GM21576 (cell line): Measurements from ENCODE around the gene HHIPL1.
A peak's percentile ranks its signal among the peaks of the same experiment; 100 is the strongest.

ENCODE experiments used
- ATAC-seq: cut with Tn5 transposase; IDR thresholded peaks from one replicate; pipeline ENCODE4 v1.9.1; 2021; ENCODE audit warnings: mild to moderate bottlenecking, moderate library complexity; ENCODE audit not compliant: unreplicated experiment

The HHIPL1 gene

GRCh38 chr14:99673305-99674063, 28.6 kb downstream of the HHIPL1 start:
- ATAC-seq: no peak

GRCh38 chr14:99674064-99674650, 29.2 kb downstream of the HHIPL1 start:
- no peak for ATAC-seq

- no peak for ATAC-seq
These were observed 29.9 kb downstream of the HHIPL1 start for GRCh38 chr14:99674776-99675381.

GRCh38 chr14:99675382-99675835, 30.5 kb downstream of the HHIPL1 start:
- no peak for ATAC-seq

- ATAC-seq: no peak
These were observed 31.0 kb downstream of the HHIPL1 start for GRCh38 chr14:99675951-99676350.

GRCh38 chr14:99676657-99677056, 31.7 kb downstream of the HHIPL1 start:
- no peak for ATAC-seq

GRCh38 chr14:99677231-99678140, 32.6 kb downstream of the HHIPL1 start:
- no peak for ATAC-seq

- no peak for ATAC-seq
These were observed 33.3 kb downstream of the HHIPL1 start for GRCh38 chr14:99678198-99678597.

- ATAC-seq: no peak
These were observed 34.2 kb downstream of the HHIPL1 start for GRCh38 chr14:99679111-99679510.

GRCh38 chr14:99679543-99679942, 34.6 kb downstream of the HHIPL1 start:
- no peak for ATAC-seq

- ATAC-seq: no peak
These were observed 35.1 kb downstream of the HHIPL1 start for GRCh38 chr14:99679996-99680395.

GRCh38 chr14:99681101-99681831, 36.3 kb downstream of the HHIPL1 start:
- no peak for ATAC-seq

GRCh38 chr14:99681832-99682148, 36.9 kb downstream of the HHIPL1 start:
- ATAC-seq: no peak

- peak; percentile 37 for ATAC-seq
These were observed 38.1 kb downstream of the HHIPL1 start for GRCh38 chr14:99682809-99683618.

GRCh38 chr14:99683619-99684409, 38.9 kb downstream of the HHIPL1 start, which contains the start of gene CYP46A1:
Gene CYP46A1, plus strand, starts transcription at chr14:99684298. Its CDS starts 120 bp downstream, at chr14:99684418.
- peak; percentile 92 for ATAC-seq

- no peak for ATAC-seq
These were observed 39.5 kb downstream of the HHIPL1 start for GRCh38 chr14:99684410-99684934.

GRCh38 chr14:99685151-99685591, 40.2 kb downstream of the HHIPL1 start:
- no peak for ATAC-seq

GRCh38 chr14:99685596-99685995, 40.7 kb downstream of the HHIPL1 start:
- no peak for ATAC-seq
